C4-2B (cell line): ENCODE results near the gene TTYH3.

Source experiments
- H3K27ac ChIP-seq: fragments of 450-650 bp; 2 replicates; pipeline ENCODE4 v1.5.1; 2017
- ZFX ChIP-seq: fragments of 450-650 bp; IDR thresholded peaks from 2 replicates; pipeline ENCODE4 v1.6.1; 2017
- TF ChIP-seq, protein P1 (sequence below): fragments of 450-650 bp; conservative IDR thresholded peaks from 2 replicates; pipeline ENCODE4 v1.5.1; 2017; ENCODE audit warnings: mild to moderate bottlenecking

Gene TTYH3

DNA sequence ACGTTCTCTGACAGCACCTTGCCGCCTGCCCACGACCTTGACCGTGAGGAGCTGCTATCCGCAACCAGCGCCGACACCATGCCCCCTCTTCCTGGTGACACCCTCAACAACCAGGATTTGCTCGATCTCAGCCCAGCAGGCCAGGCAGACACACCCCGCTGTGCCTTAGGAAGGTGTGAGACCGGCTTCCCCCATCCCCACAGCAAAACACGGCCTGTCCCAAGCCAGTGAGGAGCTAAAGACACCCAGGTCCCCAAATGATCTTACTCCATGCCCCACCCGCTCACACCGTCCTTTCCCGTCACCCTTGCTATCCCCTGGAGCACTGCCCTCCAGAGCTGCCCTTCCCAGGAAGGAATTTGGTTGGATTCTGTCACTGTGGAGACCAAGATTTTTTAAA is 21.3 kb upstream of the TTYH3 start:
- H3K27ac ChIP-seq: no peak overlapping the region
- TF ChIP-seq, protein P1, sequence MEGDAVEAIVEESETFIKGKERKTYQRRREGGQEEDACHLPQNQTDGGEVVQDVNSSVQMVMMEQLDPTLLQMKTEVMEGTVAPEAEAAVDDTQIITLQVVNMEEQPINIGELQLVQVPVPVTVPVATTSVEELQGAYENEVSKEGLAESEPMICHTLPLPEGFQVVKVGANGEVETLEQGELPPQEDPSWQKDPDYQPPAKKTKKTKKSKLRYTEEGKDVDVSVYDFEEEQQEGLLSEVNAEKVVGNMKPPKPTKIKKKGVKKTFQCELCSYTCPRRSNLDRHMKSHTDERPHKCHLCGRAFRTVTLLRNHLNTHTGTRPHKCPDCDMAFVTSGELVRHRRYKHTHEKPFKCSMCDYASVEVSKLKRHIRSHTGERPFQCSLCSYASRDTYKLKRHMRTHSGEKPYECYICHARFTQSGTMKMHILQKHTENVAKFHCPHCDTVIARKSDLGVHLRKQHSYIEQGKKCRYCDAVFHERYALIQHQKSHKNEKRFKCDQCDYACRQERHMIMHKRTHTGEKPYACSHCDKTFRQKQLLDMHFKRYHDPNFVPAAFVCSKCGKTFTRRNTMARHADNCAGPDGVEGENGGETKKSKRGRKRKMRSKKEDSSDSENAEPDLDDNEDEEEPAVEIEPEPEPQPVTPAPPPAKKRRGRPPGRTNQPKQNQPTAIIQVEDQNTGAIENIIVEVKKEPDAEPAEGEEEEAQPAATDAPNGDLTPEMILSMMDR: no peak
- no peak for TF ChIP-seq ZFX

GRCh38 chr7:2610898-2611297 is 20.9 kb upstream of the TTYH3 start:
- H3K27ac ChIP-seq: no peak overlapping the region
- TF ChIP-seq, protein P1: no peak
- TF ChIP-seq ZFX: no peak

GRCh38 chr7:2611401-2611800 is 20.4 kb upstream of the TTYH3 start:
- TF ChIP-seq, protein P1: no peak
- no peak overlapping the region for H3K27ac ChIP-seq

GRCh38 chr7:2611922-2612321 is 19.9 kb upstream of the TTYH3 start:
- TF ChIP-seq ZFX: no peak
- TF ChIP-seq, protein P1: no peak

DNA sequence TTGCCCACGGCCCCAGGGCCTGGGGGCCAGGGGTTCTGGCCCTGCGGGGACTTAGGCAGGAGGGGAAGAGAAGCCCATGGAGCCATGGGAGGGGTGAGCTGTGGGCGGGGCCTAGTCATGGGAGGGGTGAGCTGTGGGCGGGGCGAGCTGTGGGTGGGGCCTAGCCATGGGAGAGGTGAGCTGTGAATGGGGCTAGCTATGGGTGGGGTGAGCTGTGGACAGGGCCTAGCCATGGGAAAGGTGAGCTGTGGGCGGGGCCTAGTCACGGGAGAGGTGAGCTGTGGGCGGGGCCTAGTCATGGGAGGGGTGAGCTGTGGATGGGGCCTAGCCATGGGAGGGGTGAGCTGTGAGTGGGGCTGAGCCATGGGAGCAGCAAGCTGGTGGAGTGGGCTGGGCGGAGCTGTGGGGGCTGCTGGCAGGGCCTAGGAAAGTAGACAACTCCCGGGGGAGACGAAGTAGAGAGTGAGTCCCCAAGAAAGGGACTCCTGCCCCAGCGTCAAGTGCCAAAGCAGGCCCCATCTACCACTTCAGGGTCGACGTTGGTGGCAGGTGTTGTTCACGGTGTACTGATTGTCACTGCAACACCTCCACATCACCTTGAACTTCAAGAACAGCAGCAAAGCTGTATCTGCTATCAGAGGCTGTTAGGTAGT is 19.2 kb upstream of the TTYH3 start:
- TF ChIP-seq, protein P1: no peak
- no peak for TF ChIP-seq ZFX
- no peak overlapping the region for H3K27ac ChIP-seq

More at GRCh38 chr7:2611922-2612321, 19.9 kb upstream of the TTYH3 start:
- no peak overlapping the region for H3K27ac ChIP-seq

DNA sequence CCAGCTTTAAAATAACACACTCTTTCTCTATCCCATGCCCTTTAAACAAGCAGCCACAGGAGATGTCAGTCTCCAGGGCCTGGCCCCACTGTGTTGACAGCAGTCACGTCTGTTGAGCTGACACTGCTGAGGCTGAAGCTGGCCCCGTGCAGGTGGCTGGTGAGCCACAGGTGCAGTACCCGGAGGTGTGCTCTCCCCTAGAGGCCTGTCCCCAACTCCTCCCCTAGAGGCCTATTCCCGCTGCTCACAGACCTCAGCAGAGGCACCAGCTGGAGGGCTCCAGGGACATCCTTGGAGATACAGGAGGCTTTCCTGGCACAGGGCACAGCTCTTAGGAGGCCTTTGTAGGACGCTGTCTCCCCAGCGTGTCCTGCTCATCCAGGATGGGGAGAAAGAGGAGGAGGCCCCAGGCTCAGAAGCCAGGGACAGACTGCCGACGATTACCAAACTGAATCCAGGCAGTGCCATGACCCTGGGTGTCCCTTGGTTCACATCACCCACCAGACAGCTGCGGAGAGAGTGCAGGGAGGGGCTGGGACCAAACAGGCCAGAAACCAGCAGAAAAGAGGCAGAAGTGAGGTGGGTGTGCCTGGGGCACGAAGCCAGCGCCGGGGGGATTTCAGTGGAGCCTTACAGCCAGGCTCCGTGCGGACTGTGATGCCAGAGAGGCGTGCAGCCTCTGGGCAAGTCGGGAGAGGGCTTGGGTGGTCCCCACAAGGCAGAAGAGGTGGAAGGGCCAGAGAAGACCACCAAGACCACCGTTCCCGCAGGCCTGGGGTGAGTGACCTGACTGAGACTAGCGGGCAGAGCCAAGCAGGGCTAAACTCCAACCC is 18.5 kb upstream of the TTYH3 start:
- TF ChIP-seq, protein P1: no peak
- TF ChIP-seq ZFX: no peak
- H3K27ac ChIP-seq: no peak overlapping the region

- no peak for TF ChIP-seq ZFX
- TF ChIP-seq, protein P1: no peak
- H3K27ac ChIP-seq: no peak overlapping the region
These were observed 17.7 kb upstream of the TTYH3 start for GRCh38 chr7:2613931-2614600.
